HG03460 (cell line): ENCODE data around the gene EPAS1.
"Not testable (repeated sequence)": the region's sequence is repeated elsewhere in the genome, so short reads cannot be mapped to it uniquely, and the experiment has no call there.

Experiments used
- ATAC-seq: cut with Tn5 transposase; IDR thresholded peaks from one replicate; pipeline ENCODE4 v1.9.1; 2021; ENCODE audit not compliant: unreplicated experiment

The EPAS1 gene

DNA sequence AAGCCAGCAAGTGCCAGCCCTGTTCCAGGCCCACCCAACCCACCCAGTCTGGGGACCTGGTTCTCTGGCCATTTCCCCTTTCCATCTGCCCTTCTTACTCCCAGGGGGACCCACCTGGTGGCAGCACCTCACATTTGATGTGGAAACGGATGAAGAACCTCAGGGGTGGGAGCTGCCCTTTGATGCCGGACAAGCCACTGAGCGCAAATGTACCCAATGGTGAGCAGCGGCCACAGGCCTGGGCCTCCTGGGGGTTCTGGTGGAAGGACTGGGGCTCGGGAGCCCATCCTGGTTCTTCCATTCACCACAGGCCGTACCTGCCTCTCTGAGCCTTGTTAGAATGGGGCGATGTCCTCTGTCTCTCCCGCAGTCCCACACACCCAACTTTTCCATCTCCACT lies 84.7 kb downstream of the EPAS1 start:
- ATAC-seq: no peak

DNA sequence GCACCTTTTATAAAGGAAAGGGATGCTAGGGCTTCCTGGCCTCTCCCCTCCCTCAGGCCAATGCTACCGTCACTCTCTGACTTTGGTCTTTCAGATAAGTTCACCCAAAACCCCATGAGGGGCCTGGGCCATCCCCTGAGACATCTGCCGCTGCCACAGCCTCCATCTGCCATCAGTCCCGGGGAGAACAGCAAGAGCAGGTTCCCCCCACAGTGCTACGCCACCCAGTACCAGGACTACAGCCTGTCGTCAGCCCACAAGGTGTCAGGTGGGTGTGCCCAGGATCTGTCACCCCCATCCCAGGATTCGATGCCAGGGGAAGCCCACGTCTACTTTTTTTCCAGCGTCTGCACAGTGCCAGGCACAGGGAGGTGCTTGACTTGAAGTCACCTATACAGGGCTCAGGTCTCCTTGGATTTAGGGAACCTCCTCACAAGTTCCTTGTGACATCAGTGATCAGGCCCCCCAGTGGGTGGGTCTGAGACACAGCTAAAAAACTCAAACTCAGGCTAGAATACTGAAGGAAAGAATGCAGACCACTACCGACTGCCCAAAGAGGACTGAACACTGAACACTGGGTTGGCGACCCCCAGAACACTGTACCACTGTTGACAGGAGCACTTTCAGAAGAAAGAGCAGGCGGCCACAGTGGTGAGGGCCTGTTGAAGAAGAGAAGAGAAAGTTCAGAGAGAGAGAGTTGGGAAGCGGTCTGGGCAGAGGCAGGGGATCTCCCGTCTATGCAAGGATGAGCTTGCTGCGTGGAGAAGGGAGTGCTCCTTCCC lies 85.3 kb downstream of the EPAS1 start:
- no peak for ATAC-seq

DNA sequence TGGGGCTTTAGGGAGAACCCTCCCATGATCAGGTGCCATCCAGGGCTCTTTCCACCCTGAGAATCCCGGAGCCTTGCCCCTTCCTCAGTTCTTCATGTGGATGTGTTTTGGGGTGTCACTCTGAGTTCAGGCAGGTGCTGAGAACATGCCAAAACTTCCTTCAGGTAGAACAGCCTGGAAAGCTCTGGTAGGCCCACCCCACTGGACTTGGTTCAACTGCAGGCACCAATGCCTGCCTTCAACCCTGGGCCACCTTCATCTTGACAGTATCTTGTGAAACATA lies 85.8 kb downstream of the EPAS1 start:
- no peak for ATAC-seq

DNA sequence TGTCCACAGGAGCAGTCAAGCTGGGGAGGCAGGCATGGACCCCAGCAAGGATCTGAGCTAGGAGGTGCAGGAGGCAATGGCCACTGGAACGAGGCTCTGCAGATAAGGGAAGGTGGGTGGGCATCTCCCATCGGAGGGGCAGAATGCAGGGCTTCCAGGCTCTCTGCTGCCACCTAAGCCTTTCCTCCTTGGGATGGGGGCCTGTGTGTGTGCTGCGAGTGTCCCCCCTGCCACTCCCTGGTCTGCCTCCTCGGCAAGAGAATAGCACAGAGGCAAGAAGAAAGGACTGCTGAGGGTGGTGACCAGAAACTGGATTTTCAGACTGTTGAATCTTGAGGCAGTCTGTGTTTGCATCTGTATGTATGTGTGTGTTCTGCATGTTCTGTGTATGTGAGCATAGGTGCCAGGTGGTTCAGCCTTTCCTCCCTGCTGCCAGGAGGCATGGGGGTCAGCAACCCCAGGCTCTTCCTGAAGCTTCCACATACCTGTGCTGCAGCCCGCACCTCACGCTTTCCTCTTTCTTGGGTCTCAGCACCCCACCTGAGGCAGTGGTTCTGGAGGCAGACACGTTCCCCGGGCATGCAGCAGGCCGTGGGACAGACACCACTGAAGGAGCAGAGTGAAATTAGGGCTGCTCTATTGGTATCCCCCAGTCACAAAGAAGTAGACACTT lies 86.7 kb downstream of the EPAS1 start:
- ATAC-seq: no peak

DNA sequence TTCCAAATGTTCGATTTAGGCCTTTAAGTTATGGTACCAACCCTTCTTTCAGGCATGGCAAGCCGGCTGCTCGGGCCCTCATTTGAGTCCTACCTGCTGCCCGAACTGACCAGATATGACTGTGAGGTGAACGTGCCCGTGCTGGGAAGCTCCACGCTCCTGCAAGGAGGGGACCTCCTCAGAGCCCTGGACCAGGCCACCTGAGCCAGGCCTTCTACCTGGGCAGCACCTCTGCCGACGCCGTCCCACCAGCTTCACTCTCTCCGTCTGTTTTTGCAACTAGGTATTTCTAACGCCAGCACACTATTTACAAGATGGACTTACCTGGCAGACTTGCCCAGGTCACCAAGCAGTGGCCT lies 87.2 kb downstream of the EPAS1 start:
- no peak for ATAC-seq

DNA sequence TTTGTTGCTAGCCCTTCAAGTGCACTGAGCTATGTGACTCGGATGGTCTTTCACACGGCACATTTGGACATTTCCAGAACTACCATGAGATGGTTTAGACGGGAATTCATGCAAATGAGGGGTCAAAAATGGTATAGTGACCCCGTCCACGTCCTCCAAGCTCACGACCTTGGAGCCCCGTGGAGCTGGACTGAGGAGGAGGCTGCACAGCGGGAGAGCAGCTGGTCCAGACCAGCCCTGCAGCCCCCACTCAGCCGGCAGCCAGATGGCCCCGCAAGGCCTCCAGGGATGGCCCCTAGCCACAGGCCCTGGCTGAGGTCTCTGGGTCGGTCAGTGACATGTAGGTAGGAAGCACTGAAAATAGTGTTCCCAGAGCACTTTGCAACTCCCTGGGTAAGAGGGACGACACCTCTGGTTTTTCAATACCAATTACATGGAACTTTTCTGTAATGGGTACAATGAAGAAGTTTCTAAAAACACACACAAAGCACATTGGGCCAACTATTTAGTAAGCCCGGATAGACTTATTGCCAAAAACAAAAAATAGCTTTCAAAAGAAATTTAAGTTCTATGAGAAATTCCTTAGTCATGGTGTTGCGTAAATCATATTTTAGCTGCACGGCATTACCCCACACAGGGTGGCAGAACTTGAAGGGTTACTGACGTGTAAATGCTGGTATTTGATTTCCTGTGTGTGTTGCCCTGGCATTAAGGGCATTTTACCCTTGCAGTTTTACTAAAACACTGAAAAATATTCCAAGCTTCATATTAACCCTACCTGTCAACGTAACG lies 88.8 kb downstream of the EPAS1 start:
- ATAC-seq: no peak

- ATAC-seq: no peak
These were observed 89.6 kb downstream of the EPAS1 start for GRCh38 chr2:46386763-46387162.

GRCh38 chr2:46387292-46387691 lies 90.1 kb downstream of the EPAS1 start:
- no peak for ATAC-seq

DNA sequence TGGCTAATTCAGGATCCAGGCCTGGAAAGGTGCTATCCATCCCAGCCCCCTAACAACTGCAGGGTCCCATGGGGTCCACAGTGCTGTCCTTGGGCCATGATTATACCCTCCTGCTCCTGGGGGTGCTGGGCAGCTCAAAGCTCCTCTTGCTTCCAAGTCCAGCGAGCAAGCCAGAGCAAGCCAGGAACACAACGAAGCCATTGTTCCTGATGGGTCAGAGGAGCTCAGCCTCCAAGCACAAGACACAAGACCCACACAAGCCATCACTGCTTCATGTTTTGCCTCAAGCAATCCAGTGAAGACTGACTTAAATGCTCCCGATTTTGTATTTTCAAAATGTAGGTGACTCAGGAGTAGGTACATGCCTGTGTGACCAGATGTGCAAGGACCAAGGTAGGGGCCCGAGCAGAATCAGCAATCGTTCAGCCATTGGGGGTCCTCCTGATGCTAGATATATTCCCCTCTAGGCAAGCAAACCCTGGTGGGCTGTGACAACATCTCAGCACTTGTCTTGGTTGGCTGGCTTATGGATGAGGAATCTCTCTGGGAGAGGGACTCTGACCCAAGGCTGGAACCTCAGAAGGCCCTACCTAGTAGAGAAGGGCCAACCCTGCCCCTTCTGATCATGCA lies 90.8 kb downstream of the EPAS1 start:
- ATAC-seq: no peak

DNA sequence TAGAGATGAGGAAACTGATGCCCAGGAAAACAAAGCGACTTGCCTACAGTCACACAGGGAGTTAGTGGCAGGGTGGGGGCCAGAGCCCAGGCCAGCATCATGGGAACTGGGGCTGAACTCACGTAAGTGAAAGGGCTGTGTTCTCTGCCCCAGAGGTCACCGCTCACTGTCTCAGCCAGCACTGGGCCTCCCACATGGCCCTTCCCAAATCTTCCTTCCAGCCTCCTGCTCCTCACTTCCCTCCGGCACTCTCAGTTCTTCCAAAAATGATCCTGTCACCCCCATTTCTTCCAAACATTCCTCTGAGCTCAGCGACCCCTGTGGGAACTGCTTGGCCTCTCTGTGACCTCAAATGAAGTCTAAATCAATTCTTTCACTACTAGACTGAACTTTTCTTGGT lies 91.7 kb downstream of the EPAS1 start:
- no peak for ATAC-seq

DNA sequence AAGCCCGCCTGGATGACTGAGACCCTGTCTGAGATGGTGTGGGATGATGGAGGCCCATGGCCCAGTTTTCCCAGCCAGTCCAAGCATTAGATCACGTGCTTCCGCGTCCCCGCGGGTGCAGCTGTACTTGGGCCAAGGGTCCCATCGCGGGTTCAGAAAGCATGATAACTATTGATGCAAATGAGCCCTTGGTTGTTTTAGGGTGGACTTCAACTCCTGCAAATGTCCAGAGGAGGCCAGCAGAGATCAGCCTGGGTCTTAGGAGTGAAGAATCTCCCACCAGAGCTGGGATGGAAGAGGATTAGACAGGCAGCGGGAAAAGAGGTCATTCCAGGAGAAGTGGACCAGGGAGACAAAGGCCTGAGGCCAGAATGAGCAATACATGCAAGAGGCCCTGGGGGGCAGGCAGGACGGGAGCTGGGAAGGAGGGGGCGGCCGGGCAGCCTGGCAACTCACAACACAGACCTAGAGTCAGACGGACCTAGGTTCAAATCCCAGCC lies 92.3 kb downstream of the EPAS1 start:
- ATAC-seq: no peak

DNA sequence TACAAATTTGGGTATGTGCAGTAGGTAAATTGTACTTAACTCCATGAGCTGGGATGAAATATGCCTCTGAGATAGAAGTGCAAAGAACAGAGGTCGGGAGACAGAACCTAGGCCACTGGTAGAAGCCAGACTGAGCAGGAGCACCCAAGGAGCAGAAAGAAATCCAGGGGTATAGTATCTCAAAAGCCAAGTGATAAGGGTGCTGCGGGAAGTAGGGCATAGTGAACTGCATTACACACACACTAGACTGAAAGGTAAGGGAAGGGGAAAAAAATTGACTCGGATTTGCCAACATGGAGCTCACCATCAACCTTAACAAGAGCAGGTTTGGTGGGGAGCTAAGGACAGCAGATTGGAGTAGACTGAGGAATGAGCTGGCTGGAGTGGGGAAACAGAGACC lies 92.8 kb downstream of the EPAS1 start:
- no peak for ATAC-seq

DNA sequence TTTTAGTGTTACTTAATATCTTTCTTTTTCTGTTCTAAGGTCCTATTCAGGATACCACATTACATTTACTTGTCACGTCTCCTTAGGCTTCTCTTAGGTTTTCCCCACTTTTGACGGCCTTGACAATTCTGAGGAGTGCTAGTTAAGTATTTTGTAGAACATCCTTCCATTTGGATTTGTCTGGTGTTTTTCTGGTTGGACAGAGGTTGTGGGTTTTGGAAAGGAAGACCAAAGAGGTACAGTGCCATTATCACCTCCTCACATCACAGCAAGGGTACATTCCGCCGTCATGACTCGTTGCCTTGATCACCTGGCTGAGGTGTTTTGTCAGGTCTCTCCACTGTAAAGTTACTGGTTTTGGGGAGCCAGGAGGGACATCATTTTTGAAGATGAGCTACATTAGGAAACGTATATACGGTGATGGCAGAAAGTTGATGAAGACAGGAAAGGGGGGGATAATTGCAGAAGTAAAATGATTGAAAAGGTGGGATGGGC lies 93.7 kb downstream of the EPAS1 start:
- no peak for ATAC-seq

- ATAC-seq: no peak
These were observed 95.5 kb downstream of the EPAS1 start for GRCh38 chr2:46392561-46393346.

DNA sequence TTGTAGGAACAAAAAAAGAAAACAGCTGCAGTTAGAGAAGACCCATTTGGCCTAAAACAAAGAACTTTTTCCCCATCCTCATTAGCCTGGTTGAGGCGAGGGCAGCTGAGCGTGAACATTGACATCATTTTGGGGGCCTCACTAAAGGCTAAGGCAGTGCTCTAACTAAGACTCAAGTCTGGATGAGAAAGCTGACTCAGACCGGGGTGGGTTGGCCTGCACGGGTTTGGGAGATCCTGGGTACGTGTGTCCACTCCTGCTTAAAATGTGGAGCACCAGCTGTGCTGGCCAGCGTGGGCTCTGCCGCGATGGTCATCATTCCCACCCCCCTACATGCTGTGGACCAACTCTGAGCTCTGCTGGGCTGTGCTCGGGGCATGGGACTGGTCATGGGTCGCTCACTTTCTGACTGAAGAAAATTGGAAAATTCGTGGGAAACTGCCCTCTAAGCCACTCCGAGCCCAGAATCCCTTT lies 96.2 kb downstream of the EPAS1 start:
- ATAC-seq: no peak

DNA sequence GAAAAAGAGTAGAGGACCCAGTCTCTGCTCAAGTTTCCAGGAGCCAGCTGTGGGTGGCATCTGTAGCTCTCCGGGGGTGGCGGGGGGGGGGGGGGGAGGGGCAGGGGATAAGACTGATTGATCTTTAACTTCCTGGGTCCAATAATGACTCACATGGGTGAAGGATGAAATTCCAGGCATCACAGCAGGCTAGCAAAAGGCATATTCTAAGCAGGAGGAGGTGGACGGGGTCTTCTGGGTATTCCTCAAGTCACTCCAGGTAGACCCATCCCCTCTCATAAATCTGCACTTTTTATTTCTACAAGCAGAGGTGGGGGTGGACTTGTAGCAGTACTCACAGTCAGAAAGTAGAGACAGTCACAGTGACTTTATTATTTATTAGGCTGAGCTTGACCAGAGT lies 96.7 kb downstream of the EPAS1 start:
- no peak for ATAC-seq

DNA sequence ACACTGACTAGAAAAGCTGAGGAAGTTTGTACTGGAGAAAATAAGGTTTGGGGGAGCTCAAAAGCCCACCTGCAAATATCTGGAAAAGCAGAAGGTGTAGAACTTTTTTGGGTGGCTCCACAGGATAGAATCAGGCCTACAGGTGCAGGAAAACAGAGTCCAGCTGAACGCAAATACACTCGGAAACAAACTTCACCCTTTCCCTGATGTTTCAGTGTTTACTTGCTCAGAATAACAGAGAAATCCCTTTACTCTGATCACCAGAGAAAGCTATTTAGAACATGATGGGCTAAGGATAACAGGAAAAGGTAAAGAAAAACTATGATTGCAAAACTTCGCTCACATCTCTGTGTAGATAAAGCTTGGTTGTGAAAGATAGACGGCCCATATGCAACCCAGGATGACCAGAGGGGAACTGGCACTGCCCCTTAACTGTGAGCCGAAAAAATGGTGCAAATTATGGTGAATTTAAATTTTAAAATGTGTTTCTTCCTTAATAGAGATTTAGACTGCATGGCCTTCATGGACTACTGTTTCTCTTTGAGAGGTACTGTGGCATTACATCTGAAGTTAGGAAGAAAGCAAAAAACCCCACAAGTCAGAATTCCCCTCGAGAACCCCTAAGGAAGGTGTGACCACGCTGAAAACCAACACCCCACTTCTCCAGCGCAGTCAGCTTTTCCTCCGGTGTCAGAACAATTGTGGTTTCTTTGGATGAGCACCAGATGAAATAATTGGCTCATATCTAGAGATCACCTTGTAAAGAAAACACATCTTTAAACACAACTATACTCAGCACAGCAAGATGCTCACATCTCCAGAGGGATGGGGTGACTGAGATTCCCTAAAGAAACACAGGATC lies 97.7 kb downstream of the EPAS1 start:
- no peak for ATAC-seq

DNA sequence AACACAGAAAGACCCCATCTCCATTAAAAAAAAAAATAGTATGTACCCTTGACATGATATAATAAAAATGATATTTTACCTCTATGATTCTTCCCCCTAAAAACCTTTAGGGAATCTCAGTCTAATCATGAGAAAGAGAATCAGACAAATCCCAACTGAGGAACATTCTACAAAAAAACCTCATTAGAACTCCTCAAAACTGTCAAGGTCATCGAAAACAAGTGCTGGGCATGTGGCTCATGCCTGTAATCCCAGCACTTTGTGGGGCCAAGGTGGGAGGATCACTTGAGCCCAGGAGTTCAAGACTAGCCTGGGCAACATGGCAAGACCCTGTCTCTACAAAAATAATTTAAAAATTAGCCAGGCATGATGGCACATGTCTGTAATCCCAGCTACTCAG lies 98.5 kb downstream of the EPAS1 start:
- not testable (repeated sequence) for ATAC-seq

- no peak for ATAC-seq
These were observed 102.8 kb downstream of the EPAS1 start for GRCh38 chr2:46400016-46400415.

- no peak for ATAC-seq
These were observed 105.7 kb downstream of the EPAS1 start for GRCh38 chr2:46402874-46403273.
